HepG2 (cell line): Measurements from ENCODE around the gene GPR17. TPM values are rescaled to one million over a fixed set of nuclear protein-coding genes. Genes with fewer than 3 reads are reported as not detected.

Experiments used
- ASH2L ChIP-seq: fragments of 300-600, 200-600 bp; sonication (generic); IDR thresholded peaks from 2 replicates; pipeline ENCODE4 v1.7.0; 2017; ENCODE audit warnings: low read depth, mild to moderate bottlenecking, moderate library complexity, mixed read lengths, low read length; ENCODE audit not compliant: insufficient read length
- CBX2 ChIP-seq, 2 experiments: fragments of 200-600 bp in 1 of 2; sonication (generic); formaldehyde crosslinking in 1 of 2; IDR thresholded peaks; 2 replicates each; pipeline versions ENCODE4 v1.7.0 to v1.8.1; 2018 to 2022; ENCODE audit warnings: low read depth in 2 of 2, low read length in 1 of 2, mild to moderate bottlenecking in 1 of 2, missing genetic modification reagents in 1 of 2
- DNMT1 ChIP-seq: sonication (generic); formaldehyde crosslinking; IDR thresholded peaks from 2 replicates; pipeline ENCODE4 v1.5.1; 2020; ENCODE audit warnings: mild to moderate bottlenecking, missing genetic modification reagents
- HNRNPL ChIP-seq: fragments of 200-400 bp; formaldehyde crosslinking; IDR thresholded peaks from 2 replicates; pipeline ENCODE4 v1.6.1; 2017; ENCODE audit warnings: mild to moderate bottlenecking, low read depth, low read length
- KDM1A ChIP-seq: IDR thresholded peaks from 2 replicates; pipeline ENCODE4 v1.6.1; 2016; ENCODE audit warnings: missing compliant biosample characterization
- PAF1 ChIP-seq: IDR thresholded peaks from 2 replicates; pipeline ENCODE4 v1.6.1; 2016; ENCODE audit warnings: missing genetic modification reagents, missing compliant biosample characterization
- PCBP2 ChIP-seq: fragments of 200-400 bp; formaldehyde crosslinking; optimal IDR thresholded peaks from 2 replicates; pipeline ENCODE3; 2018; ENCODE audit warnings: low read length, low read depth; ENCODE audit not compliant: poor library complexity, severe bottlenecking
- PHF20 ChIP-seq: sonication (generic); formaldehyde crosslinking; IDR thresholded peaks from 2 replicates; pipeline ENCODE4 v1.5.0; 2020; ENCODE audit warnings: mild to moderate bottlenecking, missing genetic modification reagents
- SALL2 ChIP-seq: sonication (generic); formaldehyde crosslinking; IDR thresholded peaks from 2 replicates; pipeline ENCODE4 v1.8.1; 2023; ENCODE audit warnings: mild to moderate bottlenecking, missing genetic modification reagents, inconsistent platforms
- SP5 ChIP-seq: IDR thresholded peaks from 2 replicates; pipeline ENCODE4 v1.6.1; 2016; ENCODE audit warnings: low read depth, borderline replicate concordance
- ZFP62 ChIP-seq: sonication (generic); formaldehyde crosslinking; IDR thresholded peaks from 2 replicates; pipeline ENCODE4 v1.4.0; 2020; ENCODE audit warnings: missing genetic modification reagents
- ZNF274 ChIP-seq: sonication (generic); formaldehyde crosslinking; IDR thresholded peaks from 2 replicates; pipeline ENCODE4 v1.5.1; 2020; ENCODE audit warnings: mild to moderate bottlenecking, missing genetic modification reagents
- ZNF317 ChIP-seq: sonication (generic); formaldehyde crosslinking; IDR thresholded peaks from 2 replicates; pipeline ENCODE4 v1.5.0; 2020; ENCODE audit warnings: mild to moderate bottlenecking, missing genetic modification reagents
- ZNF629 ChIP-seq: sonication (generic); formaldehyde crosslinking; conservative IDR thresholded peaks from 2 replicates; pipeline ENCODE4 v1.5.0; 2020; ENCODE audit warnings: missing genetic modification reagents
- polyA plus RNA-seq, 8 experiments: library from polyadenylated mRNA; depleted of rRNA in 3 of 8; stranded (reverse) in 7 of 8; unstranded in 1 of 8; fragments of >200 nt; fragmentation: Illumina TruSeq in 4 of 8; extraction: Trizol in 4 of 8; gene quantifications; 2 replicates each; pipeline versions ENCODE4 v1.2.1 to v1.2.3, GENCODE V29; 2011 to 2016; ENCODE audit warnings: low read depth in 4 of 8, missing spikeins in 1 of 8, mixed read lengths in 1 of 8; ENCODE audit not compliant: insufficient read depth in 1 of 8
- total RNA-seq, 5 experiments: library from RNA; depleted of rRNA; stranded (reverse); fragments of >200 nt; fragmentation: Illumina TruSeq; extraction: Trizol; gene quantifications; 2 replicates each; pipeline ENCODE4 v1.2.3, GENCODE V29; 2016; ENCODE audit warnings: low read depth in 1 of 5
- TF ChIP-seq, protein P1 (sequence below): sonication (generic); formaldehyde crosslinking; IDR thresholded peaks from 2 replicates; pipeline ENCODE4 v1.4.0; 2020; ENCODE audit warnings: missing genetic modification reagents
- TF ChIP-seq, protein P2 (sequence below): sonication (generic); formaldehyde crosslinking; IDR thresholded peaks from 2 replicates; pipeline ENCODE4 v1.5.0; 2020; ENCODE audit warnings: mild to moderate bottlenecking, missing genetic modification reagents, borderline replicate concordance
- TF ChIP-seq, protein P3 (sequence below): sonication (generic); formaldehyde crosslinking; IDR thresholded peaks from 2 replicates; pipeline ENCODE4 v1.8.0; 2023; ENCODE audit warnings: mild to moderate bottlenecking, missing genetic modification reagents

Gene GPR17
- total and polyA plus RNA-seq, 2 of the 13 experiments (the other 11 are each of a cell fraction or from before 2014, with no cell fraction given), result not detected

DNA sequence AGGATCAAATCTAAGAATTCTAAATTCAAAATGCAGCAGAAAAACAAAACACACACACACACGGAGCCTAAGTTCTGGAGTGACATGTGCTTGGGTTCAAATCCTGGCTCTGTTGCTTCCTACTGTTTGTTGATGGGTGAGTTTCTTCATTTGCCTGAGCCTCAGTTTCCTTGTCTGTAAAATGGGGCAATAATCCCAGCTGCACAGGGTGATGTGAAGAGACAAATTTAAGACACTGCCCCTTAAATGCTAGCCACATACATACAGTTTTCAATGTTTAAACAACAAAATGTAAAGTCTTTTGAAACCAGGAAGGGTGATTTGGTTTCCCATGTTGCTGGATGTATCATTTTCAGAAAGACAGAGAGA, 943 bp upstream of the GPR17 start (continued):
- TF ChIP-seq, protein P1, sequence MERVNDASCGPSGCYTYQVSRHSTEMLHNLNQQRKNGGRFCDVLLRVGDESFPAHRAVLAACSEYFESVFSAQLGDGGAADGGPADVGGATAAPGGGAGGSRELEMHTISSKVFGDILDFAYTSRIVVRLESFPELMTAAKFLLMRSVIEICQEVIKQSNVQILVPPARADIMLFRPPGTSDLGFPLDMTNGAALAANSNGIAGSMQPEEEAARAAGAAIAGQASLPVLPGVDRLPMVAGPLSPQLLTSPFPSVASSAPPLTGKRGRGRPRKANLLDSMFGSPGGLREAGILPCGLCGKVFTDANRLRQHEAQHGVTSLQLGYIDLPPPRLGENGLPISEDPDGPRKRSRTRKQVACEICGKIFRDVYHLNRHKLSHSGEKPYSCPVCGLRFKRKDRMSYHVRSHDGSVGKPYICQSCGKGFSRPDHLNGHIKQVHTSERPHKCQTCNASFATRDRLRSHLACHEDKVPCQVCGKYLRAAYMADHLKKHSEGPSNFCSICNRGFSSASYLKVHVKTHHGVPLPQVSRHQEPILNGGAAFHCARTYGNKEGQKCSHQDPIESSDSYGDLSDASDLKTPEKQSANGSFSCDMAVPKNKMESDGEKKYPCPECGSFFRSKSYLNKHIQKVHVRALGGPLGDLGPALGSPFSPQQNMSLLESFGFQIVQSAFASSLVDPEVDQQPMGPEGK (CRISPR knock-in tag), result no peak
- TF ChIP-seq DNMT1 (CRISPR knock-in tag), result no peak
- TF ChIP-seq PCBP2, result no peak
- peak; percentile 56; the same call in 1 of the 2 replicates for TF ChIP-seq KDM1A (CRISPR knock-in tag)
- TF ChIP-seq PHF20, result no peak
- TF ChIP-seq ZNF629 (CRISPR knock-in tag), result peak; percentile 98
- no peak for TF ChIP-seq HNRNPL
- TF ChIP-seq, protein P2, sequence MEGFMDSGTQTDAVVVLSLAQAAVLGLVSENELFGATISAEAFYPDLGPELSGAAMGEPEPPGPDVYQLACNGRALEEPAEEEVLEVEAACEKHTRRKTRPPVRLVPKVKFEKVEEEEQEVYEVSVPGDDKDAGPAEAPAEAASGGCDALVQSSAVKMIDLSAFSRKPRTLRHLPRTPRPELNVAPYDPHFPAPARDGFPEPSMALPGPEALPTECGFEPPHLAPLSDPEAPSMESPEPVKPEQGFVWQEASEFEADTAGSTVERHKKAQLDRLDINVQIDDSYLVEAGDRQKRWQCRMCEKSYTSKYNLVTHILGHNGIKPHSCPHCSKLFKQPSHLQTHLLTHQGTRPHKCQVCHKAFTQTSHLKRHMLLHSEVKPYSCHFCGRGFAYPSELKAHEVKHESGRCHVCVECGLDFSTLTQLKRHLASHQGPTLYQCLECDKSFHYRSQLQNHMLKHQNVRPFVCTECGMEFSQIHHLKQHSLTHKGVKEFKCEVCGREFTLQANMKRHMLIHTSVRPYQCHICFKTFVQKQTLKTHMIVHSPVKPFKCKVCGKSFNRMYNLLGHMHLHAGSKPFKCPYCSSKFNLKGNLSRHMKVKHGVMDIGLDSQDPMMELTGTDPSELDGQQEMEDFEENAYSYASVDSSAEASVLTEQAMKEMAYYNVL (CRISPR knock-in tag), result no peak
- TF ChIP-seq, protein P3, sequence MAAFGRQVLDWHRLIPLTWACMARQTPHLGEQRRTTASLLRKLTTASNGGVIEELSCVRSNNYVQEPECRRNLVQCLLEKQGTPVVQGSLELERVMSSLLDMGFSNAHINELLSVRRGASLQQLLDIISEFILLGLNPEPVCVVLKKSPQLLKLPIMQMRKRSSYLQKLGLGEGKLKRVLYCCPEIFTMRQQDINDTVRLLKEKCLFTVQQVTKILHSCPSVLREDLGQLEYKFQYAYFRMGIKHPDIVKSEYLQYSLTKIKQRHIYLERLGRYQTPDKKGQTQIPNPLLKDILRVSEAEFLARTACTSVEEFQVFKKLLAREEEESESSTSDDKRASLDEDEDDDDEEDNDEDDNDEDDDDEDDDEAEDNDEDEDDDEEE (CRISPR knock-in tag), result no peak
- no peak for TF ChIP-seq CBX2 (IDR thresholded peaks at IDR 0.05; ENCODE audit: low read depth, low read length)
- TF ChIP-seq CBX2 (CRISPR knock-in tag; IDR thresholded peaks at IDR 0.05; ENCODE audit: low read depth), result no peak
- TF ChIP-seq ASH2L, result peak; percentile 30
- no peak for TF ChIP-seq ZNF274 (CRISPR knock-in tag)
- no peak for TF ChIP-seq ZNF317 (CRISPR knock-in tag)
- TF ChIP-seq PAF1 (CRISPR knock-in tag), result no peak
- TF ChIP-seq SP5 (CRISPR knock-in tag), result no peak
- no peak for TF ChIP-seq ZFP62 (CRISPR knock-in tag)
- TF ChIP-seq SALL2 (CRISPR knock-in tag), result no peak
- TF ChIP-seq, all 625 proteins: peak for 12
